ENCODE data around the gene C11orf24.
A peak's percentile ranks its signal among the peaks of the same experiment; 100 is the strongest.

C11orf24 gene

DNA sequence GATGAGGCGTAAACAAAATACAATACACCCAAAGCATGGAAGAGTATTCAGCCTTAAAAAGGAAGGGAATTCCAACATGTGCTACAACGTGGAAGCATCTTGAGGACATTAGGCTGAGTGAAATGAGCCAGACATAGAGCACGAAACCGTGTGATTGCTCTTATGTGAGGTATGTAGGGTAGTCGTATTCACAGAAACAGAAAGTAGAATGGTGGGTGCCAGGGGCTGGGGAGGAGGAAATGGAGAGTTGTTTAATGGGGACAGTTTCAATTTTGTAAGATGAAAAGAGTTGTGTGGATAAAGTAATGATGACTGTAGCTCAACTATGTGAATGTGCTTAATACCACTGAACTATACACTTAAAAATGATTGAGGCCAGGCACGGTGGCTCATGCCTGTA is 48.5 kb downstream of the C11orf24 start:
- peaks cover 9% of the 10 kb centered on the region for H3K9me3 ChIP-seq (ENCODE audit: control insufficient read depth, low read length)
- H2BK5ac ChIP-seq (ENCODE audit: low read depth, low read length, poor library complexity, severe bottlenecking) = no peak overlapping the region
- no peak overlapping the region for H3K4me3 ChIP-seq (ENCODE audit: insufficient read depth in 1 of 2, low read depth in 1 of 2, low read length in 2 of 2)
- H2AFZ ChIP-seq (ENCODE audit: low read depth, low read length) = no peak overlapping the region
- no peaks in the 10 kb centered on the region for H3K79me1 ChIP-seq (replicated peaks; ENCODE audit: low read length, poor library complexity, severe bottlenecking)
- H3K14ac ChIP-seq (ENCODE audit: low read length in 2 of 2) = no peak overlapping the region
- no peak overlapping the region for H2BK120ac ChIP-seq (ENCODE audit: low read depth, low read length)
- H3K36me3 ChIP-seq (ENCODE audit: control insufficient read depth in 1 of 2, insufficient read depth in 2 of 2, low read depth in 1 of 2, low read length in 2 of 2) = no peaks in the 10 kb centered on the region
- no peak overlapping the region for H4K91ac ChIP-seq (ENCODE audit: low read length)
- no peak overlapping the region for H3K4ac ChIP-seq (ENCODE audit: low read depth in 1 of 2, low read length in 2 of 2)
- no peak overlapping the region for H4K8ac ChIP-seq (ENCODE audit: low read length)
- 88% methylated on average over 5 of the region's 6 CpGs for WGBS
- no peak overlapping the region for H3K9ac ChIP-seq (ENCODE audit: low read length)
- H3K27me3 ChIP-seq (ENCODE audit: control insufficient read depth in 1 of 2, insufficient read depth in 1 of 2, low read length in 2 of 2) = peaks cover 23 to 24% of the 10 kb centered on the region in 2 experiments
- DNase-seq = no peak
- H3K4me2 ChIP-seq (ENCODE audit: low read length, poor library complexity, severe bottlenecking) = no peak overlapping the region
- no peak overlapping the region for H2BK12ac ChIP-seq (ENCODE audit: low read length in 2 of 2)
- H2BK15ac ChIP-seq (ENCODE audit: low read depth, poor library complexity, severe bottlenecking) = no peak overlapping the region
- no peak overlapping the region for H3K18ac ChIP-seq (ENCODE audit: low read depth in 1 of 2, low read length in 2 of 2)
- no peak overlapping the region for H3K27ac ChIP-seq (ENCODE audit: low read length, poor library complexity, severe bottlenecking)
- no peak overlapping the region for H2AK5ac ChIP-seq (ENCODE audit: low read length, severe bottlenecking)
- no peak overlapping the region for H3K23ac ChIP-seq (ENCODE audit: low read length in 2 of 2)
- peaks cover 2% of the 10 kb centered on the region for H3K4me1 ChIP-seq (ENCODE audit: control insufficient read depth, insufficient read depth, low read depth, low read length)

DNA sequence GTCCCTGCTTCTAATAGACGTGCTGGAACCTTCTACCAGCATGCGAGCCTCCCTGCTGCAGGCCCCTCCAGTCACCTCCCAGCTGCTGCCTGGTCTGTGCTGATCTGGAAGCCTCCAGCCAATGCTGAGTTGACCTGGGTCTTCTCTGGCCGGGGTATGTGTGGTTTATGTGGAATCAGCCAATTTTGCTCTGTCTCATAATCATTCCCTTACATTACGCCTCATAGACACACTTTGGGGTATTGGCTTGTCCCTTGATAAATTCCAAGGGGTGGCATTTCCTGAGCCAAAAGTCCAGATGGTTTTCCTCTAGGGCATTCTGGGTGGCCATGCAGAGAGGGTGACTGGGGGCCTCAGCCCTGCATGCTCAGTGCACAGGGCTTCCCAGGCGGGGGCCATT is 50.4 kb downstream of the C11orf24 start:
- H4K91ac ChIP-seq (ENCODE audit: low read length) = no peak overlapping the region
- H2AFZ ChIP-seq (ENCODE audit: low read depth, low read length) = no peak overlapping the region
- WGBS = 93% methylated on average over 4 of the region's 5 CpGs
- no peak overlapping the region for H3K9ac ChIP-seq (ENCODE audit: low read length)
- no peak overlapping the region for H3K18ac ChIP-seq (ENCODE audit: low read depth in 1 of 2, low read length in 2 of 2)
- H3K27me3 ChIP-seq (ENCODE audit: control insufficient read depth in 1 of 2, insufficient read depth in 1 of 2, low read length in 2 of 2) = peaks cover 29 to 39% of the 10 kb centered on the region in 2 experiments
- H3K27ac ChIP-seq (ENCODE audit: low read length, poor library complexity, severe bottlenecking) = no peak overlapping the region
- DNase-seq = no peak
- no peak overlapping the region for H2BK12ac ChIP-seq (ENCODE audit: low read length in 2 of 2)
- no peak overlapping the region for H4K8ac ChIP-seq (ENCODE audit: low read length)
- peaks cover 9% of the 10 kb centered on the region for H3K9me3 ChIP-seq (ENCODE audit: control insufficient read depth, low read length)
- H3K4me1 ChIP-seq (ENCODE audit: control insufficient read depth, insufficient read depth, low read depth, low read length) = peaks cover 3% of the 10 kb centered on the region
- no peak overlapping the region for H3K4me2 ChIP-seq (ENCODE audit: low read length, poor library complexity, severe bottlenecking)
- no peak overlapping the region for H2BK120ac ChIP-seq (ENCODE audit: low read depth, low read length)
- no peak overlapping the region for H2BK5ac ChIP-seq (ENCODE audit: low read depth, low read length, poor library complexity, severe bottlenecking)
- no peak overlapping the region for H3K4ac ChIP-seq (ENCODE audit: low read depth in 1 of 2, low read length in 2 of 2)
- H2AK5ac ChIP-seq (ENCODE audit: low read length, severe bottlenecking) = no peak overlapping the region
- H3K4me3 ChIP-seq (ENCODE audit: insufficient read depth in 1 of 2, low read depth in 1 of 2, low read length in 2 of 2) = no peak overlapping the region
- no peak overlapping the region for H2BK15ac ChIP-seq (ENCODE audit: low read depth, poor library complexity, severe bottlenecking)
- H3K14ac ChIP-seq (ENCODE audit: low read length in 2 of 2) = no peak overlapping the region
- no peaks in the 10 kb centered on the region for H3K36me3 ChIP-seq (ENCODE audit: control insufficient read depth in 1 of 2, insufficient read depth in 2 of 2, low read depth in 1 of 2, low read length in 2 of 2)
- H3K23ac ChIP-seq (ENCODE audit: low read length in 2 of 2) = no peak overlapping the region
- no peaks in the 10 kb centered on the region for H3K79me1 ChIP-seq (replicated peaks; ENCODE audit: low read length, poor library complexity, severe bottlenecking)

DNA sequence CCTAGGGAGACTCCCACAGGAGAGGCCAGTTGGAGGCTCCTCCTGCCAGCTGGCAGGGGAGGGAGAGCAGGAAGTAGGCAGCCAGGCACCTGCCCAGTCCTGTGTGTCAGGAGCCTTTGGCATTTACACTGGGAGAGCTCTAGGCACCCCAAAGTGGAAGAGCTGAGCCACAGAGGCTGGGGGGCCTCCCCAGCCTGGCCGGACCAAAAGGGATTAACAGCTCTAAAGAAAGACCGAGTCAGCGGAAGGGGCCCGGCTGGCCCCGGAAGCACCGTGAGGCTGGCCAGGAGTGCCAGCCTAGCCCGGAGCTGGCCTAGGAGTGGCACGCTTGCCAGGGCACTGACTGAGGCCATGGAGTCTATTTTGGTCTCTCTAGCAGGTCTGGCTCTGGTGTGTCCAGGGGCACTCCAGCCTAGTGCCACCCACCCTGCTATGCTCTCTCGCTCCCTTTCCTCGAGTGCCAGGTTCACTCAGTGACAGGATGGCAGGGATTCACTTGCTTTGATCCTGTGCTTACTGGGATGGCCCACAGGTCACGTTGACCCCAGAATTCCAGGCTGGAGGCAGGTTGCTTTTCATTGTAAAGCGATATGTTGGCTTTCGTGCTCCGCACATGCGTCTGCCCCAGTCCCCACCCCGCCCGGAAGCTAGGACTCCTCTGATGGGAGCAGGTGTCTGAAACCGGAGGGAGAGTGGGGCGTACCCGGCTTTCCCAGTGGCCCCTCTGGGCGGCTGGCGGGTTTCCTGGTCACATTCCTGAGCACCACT is 55.4 kb downstream of the C11orf24 start:
- H3K18ac ChIP-seq (ENCODE audit: low read depth in 1 of 2, low read length in 2 of 2) = no peak overlapping the region
- H3K9me3 ChIP-seq (ENCODE audit: control insufficient read depth, low read length) = no peaks in the 10 kb centered on the region
- H2AFZ ChIP-seq (ENCODE audit: low read depth, low read length) = no peak overlapping the region
- no peak overlapping the region for H4K8ac ChIP-seq (ENCODE audit: low read length)
- no peak overlapping the region for H3K4ac ChIP-seq (ENCODE audit: low read depth in 1 of 2, low read length in 2 of 2)
- H3K14ac ChIP-seq (ENCODE audit: low read length in 2 of 2) = no peak overlapping the region
- H3K9ac ChIP-seq (ENCODE audit: low read length) = no peak overlapping the region
- no peak overlapping the region for H3K4me2 ChIP-seq (ENCODE audit: low read length, poor library complexity, severe bottlenecking)
- H3K23ac ChIP-seq (ENCODE audit: low read length in 2 of 2) = no peak overlapping the region
- H2BK15ac ChIP-seq (ENCODE audit: low read depth, poor library complexity, severe bottlenecking) = no peak overlapping the region
- no peaks in the 10 kb centered on the region for H3K36me3 ChIP-seq (ENCODE audit: control insufficient read depth in 1 of 2, insufficient read depth in 2 of 2, low read depth in 1 of 2, low read length in 2 of 2)
- peaks cover 5% of the 10 kb centered on the region for H3K79me1 ChIP-seq (replicated peaks; ENCODE audit: low read length, poor library complexity, severe bottlenecking)
- H3K4me1 ChIP-seq (ENCODE audit: control insufficient read depth, insufficient read depth, low read depth, low read length) = peaks cover 17% of the 10 kb centered on the region
- H2BK12ac ChIP-seq (ENCODE audit: low read length in 2 of 2) = no peak overlapping the region
- H3K27ac ChIP-seq (ENCODE audit: low read length, poor library complexity, severe bottlenecking) = no peak overlapping the region
- DNase-seq = no peak
- peaks cover 17 to 46% of the 10 kb centered on the region in 2 experiments for H3K27me3 ChIP-seq (ENCODE audit: control insufficient read depth in 1 of 2, insufficient read depth in 1 of 2, low read length in 2 of 2)
- no peak overlapping the region for H2BK5ac ChIP-seq (ENCODE audit: low read depth, low read length, poor library complexity, severe bottlenecking)
- peak overlapping the region; percentile 26 for H2AK5ac ChIP-seq (ENCODE audit: low read length, severe bottlenecking)
- no peak overlapping the region for H3K4me3 ChIP-seq (ENCODE audit: insufficient read depth in 1 of 2, low read depth in 1 of 2, low read length in 2 of 2)
- H2BK120ac ChIP-seq (ENCODE audit: low read depth, low read length) = no peak overlapping the region
- 89% methylated on average over 22 of the region's 22 CpGs for WGBS
- no peak overlapping the region for H4K91ac ChIP-seq (ENCODE audit: low read length)

DNA sequence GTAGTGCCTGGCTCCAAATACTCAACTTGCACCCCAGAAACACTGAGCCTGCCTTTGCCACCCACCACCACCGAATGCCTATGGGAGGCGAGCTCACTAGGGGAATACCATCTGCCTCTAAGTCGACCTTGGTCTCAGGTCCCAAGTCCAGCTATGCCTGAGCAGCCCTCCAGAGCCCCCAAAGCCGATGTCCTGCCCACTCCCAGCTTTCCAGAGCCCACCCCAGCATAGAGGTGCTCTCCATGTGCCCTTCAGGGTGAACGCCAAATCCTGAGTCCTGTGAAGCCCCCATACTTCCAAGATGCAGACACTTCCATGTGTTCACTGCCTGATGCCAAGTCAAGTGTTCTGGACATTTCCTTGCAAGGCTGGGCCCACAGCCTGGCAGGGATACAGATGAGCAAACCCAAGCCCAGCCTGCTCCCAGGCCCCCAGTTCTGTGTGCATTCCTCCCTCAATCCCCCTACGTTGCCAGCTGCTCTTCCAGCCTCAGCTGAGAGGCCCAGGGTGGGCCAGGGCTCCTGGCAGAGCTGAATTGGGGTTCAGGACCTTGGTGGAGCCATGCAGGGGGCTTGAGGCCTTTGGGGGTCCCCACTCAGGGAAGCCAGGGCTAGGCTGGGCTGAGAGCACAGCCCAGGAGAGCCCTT is 56.1 kb downstream of the C11orf24 start:
- Histone ChIP-seq H2BK12ac (ENCODE audit: low read length in 2 of 2) (no peak overlapping the region), H3K4ac (ENCODE audit: low read depth in 1 of 2, low read length in 2 of 2) (no peak overlapping the region), H3K27ac (ENCODE audit: low read length, poor library complexity, severe bottlenecking) (no peak overlapping the region), H3K4me3 (ENCODE audit: insufficient read depth in 1 of 2, low read depth in 1 of 2, low read length in 2 of 2) (no peak overlapping the region), H3K4me1 (ENCODE audit: control insufficient read depth, insufficient read depth, low read depth, low read length) (peaks cover 17% of the 10 kb centered on the region), H3K4me2 (ENCODE audit: low read length, poor library complexity, severe bottlenecking) (no peak overlapping the region), H3K79me1 (replicated peaks; ENCODE audit: low read length, poor library complexity, severe bottlenecking) (peaks cover 5% of the 10 kb centered on the region), H3K36me3 (ENCODE audit: control insufficient read depth in 1 of 2, insufficient read depth in 2 of 2, low read depth in 1 of 2, low read length in 2 of 2) (no peaks in the 10 kb centered on the region), H3K9me3 (ENCODE audit: control insufficient read depth, low read length) (no peaks in the 10 kb centered on the region), H2BK5ac (ENCODE audit: low read depth, low read length, poor library complexity, severe bottlenecking) (no peak overlapping the region), H3K9ac (ENCODE audit: low read length) (no peak overlapping the region), H4K8ac (ENCODE audit: low read length) (no peak overlapping the region), H2AK5ac (ENCODE audit: low read length, severe bottlenecking) (peak overlapping the region; percentile 26), H3K27me3 (ENCODE audit: control insufficient read depth in 1 of 2, insufficient read depth in 1 of 2, low read length in 2 of 2) (peaks cover 16 to 46% of the 10 kb centered on the region in 2 experiments), H4K91ac (ENCODE audit: low read length) (no peak overlapping the region), H3K23ac (ENCODE audit: low read length in 2 of 2) (no peak overlapping the region), H2BK15ac (ENCODE audit: low read depth, poor library complexity, severe bottlenecking) (peak overlapping the region; percentile 48), H3K18ac (ENCODE audit: low read depth in 1 of 2, low read length in 2 of 2) (no peak overlapping the region), H3K14ac (ENCODE audit: low read length in 2 of 2) (peak overlapping the region in 1 of 2 experiments; percentile 79), H2BK120ac (ENCODE audit: low read depth, low read length) (no peak overlapping the region), H2AFZ (ENCODE audit: low read depth, low read length) (no peak overlapping the region)
- DNase-seq = no peak
- 77% methylated on average over 6 of the region's 6 CpGs for whole genome bisulfite sequencing
